Measurements from ENCODE around the gene CTCFL. TPM values are rescaled to one million over a fixed set of nuclear protein-coding genes. Genes with fewer than 3 reads are reported as not detected.
A peak's percentile ranks its signal among the peaks of the same experiment; 100 is the strongest.

The CTCFL gene
- total RNA-seq, 1 donor from 2014 or later, result not detected

GRCh38 chr20:57465486-57465885 lies 59.5 kb downstream of the CTCFL start:
- peaks cover 44% of the 10 kb centered on the region for H3K4me1 Mint-ChIP-seq
- H3K27me3 ChIP-seq, result no peaks in the 10 kb centered on the region
- no peak overlapping the region for H3K4me3 Mint-ChIP-seq
- H3K4me1 ChIP-seq, result peaks cover 17% of the 10 kb centered on the region
- no peak for TF ChIP-seq CTCF (IDR thresholded peaks at IDR 0.05)
- TF ChIP-seq EZH2phosphoT487 (IDR thresholded peaks at IDR 0.05), result no peak
- no peak for TF ChIP-seq EZH2 (IDR thresholded peaks at IDR 0.05)
- H3K4me2 ChIP-seq, result no peak overlapping the region
- no peaks in the 10 kb centered on the region for H3K36me3 ChIP-seq
- H3K79me2 ChIP-seq (ENCODE audit: low read depth), result no peaks in the 10 kb centered on the region
- H3K27ac ChIP-seq, result no peak overlapping the region
- no peaks in the 10 kb centered on the region for H3K9me3 Mint-ChIP-seq
- H2AFZ ChIP-seq (replicated peaks), result no peak overlapping the region
- DNase-seq (ENCODE audit: low spot score), result no peak
- no peaks in the 10 kb centered on the region for H4K20me1 ChIP-seq (ENCODE audit: low read depth)
- peaks cover 11% of the 10 kb centered on the region for H3K27me3 Mint-ChIP-seq (ENCODE audit: insufficient read depth, low read depth)
- peak overlapping the region; percentile 23 for H3K27ac Mint-ChIP-seq
- H3K36me3 Mint-ChIP-seq, result no peaks in the 10 kb centered on the region
- H3K9ac ChIP-seq, result no peak overlapping the region
- H3K9me3 ChIP-seq (ENCODE audit: low read depth), result no peaks in the 10 kb centered on the region
- H3F3A ChIP-seq (ENCODE audit: low read depth), result peaks cover 11% of the 10 kb centered on the region
- no peak overlapping the region for H3K4me3 ChIP-seq

GRCh38 chr20:57464642-57465211 lies 60.2 kb downstream of the CTCFL start:
- Histone ChIP-seq H2AFZ (replicated peaks) (no peak overlapping the region), H3K4me3 (no peak overlapping the region), H4K20me1 (ENCODE audit: low read depth) (no peaks in the 10 kb centered on the region), H3F3A (ENCODE audit: low read depth) (peaks cover 5% of the 10 kb centered on the region), H3K4me2 (no peak overlapping the region), H3K9ac (no peak overlapping the region), H3K9me3 (ENCODE audit: low read depth) (no peaks in the 10 kb centered on the region), H3K27me3 (no peaks in the 10 kb centered on the region), H3K27ac (no peak overlapping the region), H3K36me3 (no peaks in the 10 kb centered on the region), H3K79me2 (ENCODE audit: low read depth) (no peaks in the 10 kb centered on the region), H3K4me1 (peaks cover 9% of the 10 kb centered on the region)
- Mint-ChIP-seq H3K9me3 (no peaks in the 10 kb centered on the region), H3K4me1 (peaks cover 38% of the 10 kb centered on the region), H3K27ac (no peak overlapping the region), H3K36me3 (no peaks in the 10 kb centered on the region), H3K4me3 (peak overlapping the region; percentile 68), H3K27me3 (ENCODE audit: insufficient read depth, low read depth) (peaks cover 7% of the 10 kb centered on the region)
- no peak for TF ChIP-seq EZH2 (IDR thresholded peaks at IDR 0.05)
- TF ChIP-seq CTCF (IDR thresholded peaks at IDR 0.05), result peak; percentile 26
- no peak for DNase-seq (ENCODE audit: low spot score)

- TF ChIP-seq CTCF (IDR thresholded peaks at IDR 0.05) (no peak), EZH2phosphoT487 (IDR thresholded peaks at IDR 0.05) (no peak), EZH2 (IDR thresholded peaks at IDR 0.05) (no peak)
- no peak overlapping the region for H3K4me3 ChIP-seq
- H4K20me1 ChIP-seq (ENCODE audit: low read depth), result no peaks in the 10 kb centered on the region
- H3K4me1 Mint-ChIP-seq, result peaks cover 35% of the 10 kb centered on the region
- no peaks in the 10 kb centered on the region for H3K27me3 ChIP-seq
- no peak overlapping the region for H3K9ac ChIP-seq
- no peaks in the 10 kb centered on the region for H3K9me3 ChIP-seq (ENCODE audit: low read depth)
- H3K79me2 ChIP-seq (ENCODE audit: low read depth), result no peaks in the 10 kb centered on the region
- peaks cover 6% of the 10 kb centered on the region for H3K9me3 Mint-ChIP-seq
- no peak overlapping the region for H3K4me2 ChIP-seq
- H3K27ac ChIP-seq, result no peak overlapping the region
- H2AFZ ChIP-seq (replicated peaks), result no peak overlapping the region
- H3K4me1 ChIP-seq, result no peaks in the 10 kb centered on the region
- no peaks in the 10 kb centered on the region for H3K36me3 Mint-ChIP-seq
- H3K36me3 ChIP-seq, result no peaks in the 10 kb centered on the region
- peaks cover 5% of the 10 kb centered on the region for H3F3A ChIP-seq (ENCODE audit: low read depth)
- no peak for DNase-seq (ENCODE audit: low spot score)
- no peak overlapping the region for H3K27ac Mint-ChIP-seq
- H3K27me3 Mint-ChIP-seq (ENCODE audit: insufficient read depth, low read depth), result peaks cover 7% of the 10 kb centered on the region
- H3K4me3 Mint-ChIP-seq, result no peak overlapping the region
These were observed 62.2 kb downstream of the CTCFL start for GRCh38 chr20:57462781-57463180.

Data from neural progenitor cell (in vitro differentiated cells).